GM18511 (cell line): ENCODE data around the gene CALM3.
"Not testable (repeated sequence)": the region's sequence is repeated elsewhere in the genome, so short reads cannot be mapped to it uniquely, and the experiment has no call there.

Experiments used
- ATAC-seq: cut with Tn5 transposase; IDR thresholded peaks from one replicate; pipeline ENCODE4 v1.9.1; 2021; ENCODE audit warnings: mild to moderate bottlenecking, moderate library complexity; ENCODE audit not compliant: unreplicated experiment

The CALM3 gene

GRCh38 chr19:46614114-46614722, 13.1 kb downstream of the CALM3 start:
- ATAC-seq: no peak

- ATAC-seq: no peak
Measured at GRCh38 chr19:46615966-46616365, 14.8 kb downstream of the CALM3 start.

- no peak for ATAC-seq
Measured at GRCh38 chr19:46616631-46617322, 15.6 kb downstream of the CALM3 start.

- no peak for ATAC-seq
Measured at GRCh38 chr19:46617601-46618000, 16.5 kb downstream of the CALM3 start.

- ATAC-seq: no peak
Measured at GRCh38 chr19:46618670-46619231, 17.6 kb downstream of the CALM3 start.

- no peak for ATAC-seq
Measured at GRCh38 chr19:46620267-46620666, 19.1 kb downstream of the CALM3 start.

GRCh38 chr19:46620716-46621115, 19.6 kb downstream of the CALM3 start:
- no peak for ATAC-seq

GRCh38 chr19:46621191-46622117, 20.3 kb downstream of the CALM3 start:
- no peak for ATAC-seq

- no peak for ATAC-seq
Measured at GRCh38 chr19:46622118-46622446, 21.0 kb downstream of the CALM3 start.

- no peak for ATAC-seq
Measured at GRCh38 chr19:46623915-46624502, 22.9 kb downstream of the CALM3 start.

- ATAC-seq: no peak
Measured at GRCh38 chr19:46624958-46625661, 24.0 kb downstream of the CALM3 start, which contains the start of gene PTGIR. Gene PTGIR, minus strand, starts transcription at chr19:46625089. Its CDS starts 864 bp downstream, at chr19:46624225.

- ATAC-seq: no peak
Measured at GRCh38 chr19:46625731-46626130, 24.6 kb downstream of the CALM3 start.

- no peak for ATAC-seq
Measured at GRCh38 chr19:46626446-46626845, 25.3 kb downstream of the CALM3 start.

- not testable (repeated sequence) for ATAC-seq
Measured at GRCh38 chr19:46628970-46629369, 27.8 kb downstream of the CALM3 start.

GRCh38 chr19:46629546-46630025, 28.5 kb downstream of the CALM3 start:
- no peak for ATAC-seq

- ATAC-seq: no peak
Measured at GRCh38 chr19:46630586-46631205, 29.6 kb downstream of the CALM3 start.

- ATAC-seq: no peak
Measured at GRCh38 chr19:46631481-46631880, 30.4 kb downstream of the CALM3 start.

GRCh38 chr19:46633130-46633529, 32.0 kb downstream of the CALM3 start:
- ATAC-seq: no peak

- ATAC-seq: no peak
Measured at GRCh38 chr19:46634045-46634655, 33.0 kb downstream of the CALM3 start.
